Erythroblast (primary cell): Measurements from ENCODE around the gene BUB3.
A peak's percentile ranks its signal among the peaks of the same experiment; 100 is the strongest.
"Not testable (repeated sequence)": the region's sequence is repeated elsewhere in the genome, so short reads cannot be mapped to it uniquely, and the experiment has no call there.

Experiments used
- DNase-seq, 2 experiments: peaks; one replicate each; lab custom pipeline; 2025; lab: John Stamatoyannopoulos, UW
- GATA1 ChIP-seq: IDR thresholded peaks from 2 replicates; pipeline ENCODE4 v1.6.1; 2011; ENCODE audit warnings: low read depth, mild to moderate bottlenecking, control low read depth, low read length, moderate library complexity
- POLR2A ChIP-seq: IDR thresholded peaks from 2 replicates; pipeline ENCODE4 v1.6.1; 2011; ENCODE audit warnings: mild to moderate bottlenecking, low read length

The BUB3 gene

GRCh38 chr10:123154711-123155505 lies 706 bp downstream of the BUB3 start:
- peak; percentile 75 to 84 for DNase-seq
- TF ChIP-seq POLR2A (no peak), GATA1 (no peak)

- no peak for TF ChIP-seq GATA1
- TF ChIP-seq POLR2A = no peak
- DNase-seq = peak in 1 of 2 experiments; percentile 50
Observed at GRCh38 chr10:123156078-123156477, 1.9 kb downstream of the BUB3 start.

GRCh38 chr10:123157210-123157609 lies 3.0 kb downstream of the BUB3 start:
- TF ChIP-seq GATA1 = no peak
- peak; percentile 20 to 39 for DNase-seq

- no peak for TF ChIP-seq GATA1
- no peak for TF ChIP-seq POLR2A
- DNase-seq = no peak
Observed at GRCh38 chr10:123158682-123159081, 4.5 kb downstream of the BUB3 start.

- no peak for TF ChIP-seq GATA1
- no peak for TF ChIP-seq POLR2A
- DNase-seq = no peak
Observed at GRCh38 chr10:123160311-123160980, 6.2 kb downstream of the BUB3 start.

GRCh38 chr10:123164319-123164718 lies 10.1 kb downstream of the BUB3 start:
- TF ChIP-seq GATA1 (no peak), POLR2A (no peak)
- no peak for DNase-seq

- DNase-seq = peak; percentile 9 to 16
- TF ChIP-seq GATA1 = no peak
- no peak for TF ChIP-seq POLR2A
Observed at GRCh38 chr10:123165445-123166072, 11.4 kb downstream of the BUB3 start.

GRCh38 chr10:123166618-123167017 lies 12.4 kb downstream of the BUB3 start:
- no peak for DNase-seq
- TF ChIP-seq POLR2A (no peak), GATA1 (no peak)

GRCh38 chr10:123170961-123171360 lies 16.8 kb downstream of the BUB3 start:
- TF ChIP-seq POLR2A = no peak
- TF ChIP-seq GATA1 = no peak
- no peak for DNase-seq

- not testable (repeated sequence) for DNase-seq
Observed at GRCh38 chr10:123171616-123172015, 17.4 kb downstream of the BUB3 start.

- TF ChIP-seq GATA1 (no peak), POLR2A (no peak)
- no peak for DNase-seq
Observed at GRCh38 chr10:123175389-123176387, 21.5 kb downstream of the BUB3 start.

GRCh38 chr10:123178390-123178789 lies 24.2 kb downstream of the BUB3 start:
- not testable (repeated sequence) for DNase-seq
